Measurements from ENCODE around the gene DEPDC1B. TPM values are rescaled to one million over a fixed set of nuclear protein-coding genes. Genes with fewer than 3 reads are reported as not detected.
A peak's percentile ranks its signal among the peaks of the same experiment; 100 is the strongest.
"Not testable (repeated sequence)": the region's sequence is repeated elsewhere in the genome, so short reads cannot be mapped to it uniquely, and the experiment has no call there.

Gene DEPDC1B
- total RNA-seq, 1 experiment from 2014 or later = 18.8 TPM

DNA sequence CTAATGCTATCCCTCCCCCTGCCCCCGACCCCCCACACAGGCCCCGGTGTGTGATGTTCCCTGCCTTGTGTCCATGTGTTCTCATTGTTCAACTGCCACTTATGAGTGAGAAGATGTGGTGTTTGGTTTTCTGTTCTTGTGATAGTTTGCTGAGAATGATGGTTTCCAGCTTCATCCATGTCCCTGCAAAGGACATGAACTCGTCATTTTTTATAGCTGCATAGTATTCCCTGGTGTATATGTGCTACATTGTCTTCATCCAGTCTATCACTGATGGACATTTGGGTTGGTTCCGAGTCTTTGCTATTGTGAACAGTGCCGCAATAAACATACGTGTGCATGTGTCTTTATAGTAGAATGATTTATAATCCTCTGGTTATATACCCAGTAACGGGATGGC lies 75.1 kb downstream of the DEPDC1B start:
- in situ Hi-C loops (cut with HindIII; ENCODE audit: low pct_unique_long_range_greater_than_20kb, low sequenced_read_pairs); DNase-seq (ENCODE audit: low read depth, low spot score): not testable (repeated sequence)

GRCh38 chr5:60620752-60621151 lies 79.2 kb downstream of the DEPDC1B start:
- DNase-seq (ENCODE audit: low read depth, low spot score); in situ Hi-C loops (cut with HindIII; ENCODE audit: low pct_unique_long_range_greater_than_20kb, low sequenced_read_pairs): not testable (repeated sequence)

DNA sequence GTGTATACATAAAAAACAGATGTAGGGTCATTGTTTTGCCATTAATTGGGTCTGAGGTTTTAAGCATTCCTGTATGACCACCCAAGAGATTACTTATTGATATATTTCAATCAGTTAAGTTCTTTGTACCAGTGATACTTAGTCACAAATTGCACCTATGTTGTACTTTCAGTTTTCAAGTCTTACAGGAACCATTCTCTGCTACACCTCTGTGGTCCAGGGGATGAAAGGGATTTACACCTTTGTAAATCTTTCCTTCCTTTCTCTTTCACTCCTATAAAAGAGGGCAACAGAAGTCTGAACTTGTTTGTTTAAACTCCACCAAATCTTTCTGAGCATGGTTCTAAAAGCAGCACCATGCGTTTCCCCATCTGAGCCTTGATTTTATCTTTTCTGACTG lies 86.1 kb downstream of the DEPDC1B start:
- in situ Hi-C loops (cut with HindIII; ENCODE audit: low pct_unique_long_range_greater_than_20kb, low sequenced_read_pairs) = no loop called here
- DNase-seq (ENCODE audit: low read depth, low spot score) = no peak

DNA sequence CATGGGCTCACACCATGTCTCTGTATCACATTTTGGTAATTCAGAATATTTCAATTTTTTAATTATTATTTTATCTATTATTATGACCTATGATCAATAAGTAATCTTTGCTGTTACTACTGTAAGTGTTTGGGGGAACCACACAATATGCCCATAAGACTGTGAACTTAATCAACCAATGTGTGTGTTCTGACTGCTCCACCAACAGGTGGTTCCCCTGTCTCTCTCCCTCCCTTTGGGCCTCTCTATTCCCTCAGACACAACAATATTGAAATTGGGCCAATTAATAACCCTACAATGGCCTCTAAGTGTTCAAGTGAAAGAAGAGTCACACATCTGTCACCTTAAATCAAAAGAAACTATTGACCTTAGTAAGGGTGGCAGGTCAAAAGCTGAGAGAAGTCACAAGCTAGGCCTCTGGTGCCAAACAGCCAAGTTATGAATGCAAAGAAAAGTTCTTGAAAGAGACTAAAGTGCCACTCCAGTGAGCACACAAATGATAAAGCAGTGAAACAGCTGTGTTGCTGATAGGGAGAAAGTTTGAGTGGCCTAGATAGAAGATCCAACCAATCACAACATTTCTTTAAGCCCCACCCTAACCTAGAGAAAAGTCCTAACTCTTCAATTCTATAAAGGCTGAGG lies 88.7 kb downstream of the DEPDC1B start:
- no peak for DNase-seq (ENCODE audit: low read depth, low spot score)
- in situ Hi-C loops (cut with HindIII; ENCODE audit: low pct_unique_long_range_greater_than_20kb, low sequenced_read_pairs) = no loop called here

DNA sequence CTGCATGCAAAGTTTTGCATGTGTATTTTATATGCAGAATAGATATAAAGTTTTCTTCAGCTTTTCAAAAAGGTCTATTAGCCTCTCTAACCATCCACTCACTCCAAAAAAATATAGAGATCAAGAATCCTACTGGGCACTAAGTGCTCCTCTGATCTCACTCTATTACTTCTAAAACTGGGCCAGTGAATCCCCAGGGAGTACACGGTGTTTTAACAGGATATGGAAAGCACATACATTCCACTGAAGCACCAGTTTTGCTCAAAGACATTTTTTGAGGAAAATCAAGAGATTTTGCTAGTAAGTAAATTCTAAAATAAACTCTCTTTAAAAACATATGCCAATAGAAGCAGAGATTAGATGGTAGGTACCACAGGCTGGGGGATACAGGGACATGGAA lies 95.2 kb downstream of the DEPDC1B start:
- DNase-seq (ENCODE audit: low read depth, low spot score) = no peak
- in situ Hi-C loops (cut with HindIII; ENCODE audit: low pct_unique_long_range_greater_than_20kb, low sequenced_read_pairs) = no loop called here

GRCh38 chr5:60598424-60598823 lies 101.5 kb downstream of the DEPDC1B start:
- DNase-seq (ENCODE audit: low read depth, low spot score) = no peak
- in situ Hi-C loops (cut with HindIII; ENCODE audit: low pct_unique_long_range_greater_than_20kb, low sequenced_read_pairs) = no loop called here

GRCh38 chr5:60597572-60598320 lies 102.2 kb downstream of the DEPDC1B start:
- in situ Hi-C loops (cut with HindIII; ENCODE audit: low pct_unique_long_range_greater_than_20kb, low sequenced_read_pairs) = no loop called here
- DNase-seq (ENCODE audit: low read depth, low spot score) = no peak

DNA sequence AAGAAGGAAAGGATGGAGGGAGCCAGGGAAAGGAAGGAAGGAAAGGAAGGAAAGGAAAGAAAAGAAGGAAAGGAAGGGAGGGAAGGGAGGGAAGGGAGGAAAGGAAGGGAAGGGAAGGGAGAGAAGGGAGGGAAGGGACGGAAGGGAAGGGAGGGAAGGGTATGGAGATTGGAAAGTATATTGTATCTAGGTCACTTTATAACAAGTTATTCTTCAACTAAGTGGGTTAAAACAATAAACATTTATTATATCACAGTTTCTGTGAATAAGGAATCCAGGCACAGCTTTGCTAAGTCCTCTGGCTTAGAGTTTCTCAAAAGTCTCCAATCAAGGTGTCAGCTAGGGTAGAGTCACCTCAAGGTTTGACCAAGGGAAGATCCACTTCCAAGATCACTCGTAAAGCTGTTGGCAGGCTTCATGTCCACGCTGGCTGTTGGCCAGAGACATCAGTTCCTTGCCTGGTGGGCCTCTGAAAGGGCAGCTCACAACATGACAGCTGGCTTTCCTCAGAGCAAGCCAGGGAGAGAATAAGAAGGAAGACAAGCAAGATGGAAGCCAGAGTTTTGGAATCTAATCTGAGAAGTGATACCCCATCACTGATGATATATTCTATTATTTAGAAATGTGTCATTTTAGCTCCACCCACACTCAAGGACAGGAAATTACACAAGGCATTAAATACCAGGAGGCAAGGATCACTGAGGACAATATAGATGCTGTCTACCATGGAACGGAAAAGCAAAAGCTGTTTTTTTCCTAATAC lies 105.1 kb downstream of the DEPDC1B start:
- no peak for DNase-seq (ENCODE audit: low read depth, low spot score)
- in situ Hi-C loops (cut with HindIII; ENCODE audit: low pct_unique_long_range_greater_than_20kb, low sequenced_read_pairs) = no loop called here

- DNase-seq (ENCODE audit: low read depth, low spot score) = no peak
- in situ Hi-C loops (cut with HindIII; ENCODE audit: low pct_unique_long_range_greater_than_20kb, low sequenced_read_pairs) = no loop called here
Observed at GRCh38 chr5:60590172-60590571, 109.8 kb downstream of the DEPDC1B start.

GRCh38 chr5:60587312-60587711 lies 112.7 kb downstream of the DEPDC1B start:
- in situ Hi-C loops (cut with HindIII; ENCODE audit: low pct_unique_long_range_greater_than_20kb, low sequenced_read_pairs) = not testable (repeated sequence)

GRCh38 chr5:60586307-60586901 lies 113.6 kb downstream of the DEPDC1B start:
- peak; percentile 69 for DNase-seq (ENCODE audit: low read depth, low spot score)
- in situ Hi-C loops (cut with HindIII; ENCODE audit: low pct_unique_long_range_greater_than_20kb, low sequenced_read_pairs) = no loop called here

More at GRCh38 chr5:60587312-60587711, 112.7 kb downstream of the DEPDC1B start:
- DNase-seq (ENCODE audit: low read depth, low spot score) = not testable (repeated sequence)

- in situ Hi-C loops (cut with HindIII; ENCODE audit: low pct_unique_long_range_greater_than_20kb, low sequenced_read_pairs) = no loop called here
- DNase-seq (ENCODE audit: low read depth, low spot score) = no peak
Observed at GRCh38 chr5:60585618-60586017, 114.3 kb downstream of the DEPDC1B start.

- in situ Hi-C loops (cut with HindIII; ENCODE audit: low pct_unique_long_range_greater_than_20kb, low sequenced_read_pairs) = no loop called here
- no peak for DNase-seq (ENCODE audit: low read depth, low spot score)
Observed at GRCh38 chr5:60584304-60584703, 115.7 kb downstream of the DEPDC1B start.

- in situ Hi-C loops (cut with HindIII; ENCODE audit: low pct_unique_long_range_greater_than_20kb, low sequenced_read_pairs) = no loop called here
- DNase-seq (ENCODE audit: low read depth, low spot score) = no peak
Observed at GRCh38 chr5:60583616-60584015, 116.3 kb downstream of the DEPDC1B start.

GRCh38 chr5:60578315-60578714 lies 121.7 kb downstream of the DEPDC1B start:
- in situ Hi-C loops (cut with HindIII; ENCODE audit: low pct_unique_long_range_greater_than_20kb, low sequenced_read_pairs) = no loop called here
- peak; percentile 7 for DNase-seq (ENCODE audit: low read depth, low spot score)

DNA sequence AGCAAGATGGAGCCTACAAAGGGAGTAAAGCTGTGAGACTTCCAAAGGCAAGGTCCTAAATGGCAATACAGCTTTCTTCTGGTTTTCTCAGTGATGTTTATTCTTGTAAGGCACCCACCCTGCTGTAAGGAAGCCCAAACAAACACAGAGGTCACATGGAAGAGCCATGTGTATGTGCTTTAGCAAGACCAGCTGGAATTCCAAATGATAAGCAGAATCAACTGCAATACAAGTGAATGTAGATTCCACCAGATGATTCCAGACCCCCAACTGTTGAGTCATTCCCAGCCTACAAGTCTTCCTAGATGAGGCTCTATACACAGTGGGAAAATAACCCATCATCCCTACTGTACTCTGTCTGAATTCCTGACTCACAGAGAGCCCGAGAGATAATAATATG lies 122.8 kb downstream of the DEPDC1B start:
- in situ Hi-C loops (cut with HindIII; ENCODE audit: low pct_unique_long_range_greater_than_20kb, low sequenced_read_pairs) = no loop called here
- DNase-seq (ENCODE audit: low read depth, low spot score) = no peak

DNA sequence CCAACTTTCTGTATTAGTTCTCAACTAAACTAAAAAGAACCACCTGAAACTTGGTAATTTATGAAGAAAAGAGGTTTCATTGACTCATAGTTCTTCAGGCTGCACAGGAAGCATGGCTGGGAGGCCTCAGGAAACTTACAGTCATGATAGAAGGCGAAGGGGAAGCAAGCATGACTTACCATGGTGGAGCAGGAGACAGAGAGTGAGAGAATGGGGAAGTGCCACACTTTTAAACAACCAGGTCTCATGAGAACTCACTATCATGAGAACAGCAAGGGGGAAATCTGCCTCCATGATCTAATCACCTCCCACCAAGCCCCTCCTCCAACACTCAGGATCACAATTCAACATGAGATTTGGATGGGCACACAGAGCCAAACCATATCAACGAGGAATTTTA lies 123.5 kb downstream of the DEPDC1B start:
- no peak for DNase-seq (ENCODE audit: low read depth, low spot score)
- in situ Hi-C loops (cut with HindIII; ENCODE audit: low pct_unique_long_range_greater_than_20kb, low sequenced_read_pairs) = no loop called here

- in situ Hi-C loops (cut with HindIII; ENCODE audit: low pct_unique_long_range_greater_than_20kb, low sequenced_read_pairs) = no loop called here
- DNase-seq (ENCODE audit: low read depth, low spot score) = no peak
Observed at GRCh38 chr5:60568646-60569045, 131.3 kb downstream of the DEPDC1B start.

All from SK-MEL-5 (cell line).